ENCODE results near the gene PIP4K2A. TPM values are rescaled to one million over a fixed set of nuclear protein-coding genes. Genes with fewer than 3 reads are reported as not detected.
A peak's percentile ranks its signal among the peaks of the same experiment; 100 is the strongest.

PIP4K2A gene
- total RNA-seq, 1 donor from 2014 or later, result 37.6 TPM

- TF ChIP-seq CTCF (IDR thresholded peaks at IDR 0.05; ENCODE audit: unreplicated experiment), result no peak
- DNase-seq (ENCODE audit: low spot score in 2 of 2, unreplicated experiment in 2 of 2), result no peak
- peak overlapping the region; percentile 93 for H3K27ac Mint-ChIP-seq
- H3K36me3 Mint-ChIP-seq, result no peaks in the 10 kb centered on the region
- H3K4me1 Mint-ChIP-seq, result peaks cover 86% of the 10 kb centered on the region
- H3K9me3 Mint-ChIP-seq, result no peaks in the 10 kb centered on the region
- no peak overlapping the region for H3K4me3 Mint-ChIP-seq
- H3K27me3 Mint-ChIP-seq (ENCODE audit: low read depth), result no peaks in the 10 kb centered on the region
These were observed 57.4 kb downstream of the PIP4K2A start for GRCh38 chr10:22657024-22657423.

DNA sequence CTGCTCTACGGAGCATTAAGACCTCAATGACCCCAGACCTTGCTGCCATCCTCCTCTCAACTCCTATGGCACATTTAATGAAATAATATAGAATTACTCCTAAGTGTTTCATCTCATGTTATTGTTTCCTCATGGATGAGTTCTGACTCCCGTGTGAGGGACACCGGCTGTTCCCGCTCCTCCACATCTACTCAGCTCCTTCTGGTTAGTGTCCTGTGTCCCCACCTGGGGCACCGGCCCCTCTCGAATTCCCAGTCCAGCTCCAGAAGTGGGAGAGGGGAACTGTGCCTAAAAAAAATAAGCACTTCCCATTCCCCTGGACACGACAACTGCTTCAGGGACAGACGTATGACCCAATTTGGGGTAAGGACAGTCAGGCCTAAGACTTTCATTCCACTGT is 58.3 kb downstream of the PIP4K2A start:
- Mint-ChIP-seq H3K27me3 (ENCODE audit: low read depth) (no peaks in the 10 kb centered on the region), H3K4me1 (peaks cover 88% of the 10 kb centered on the region), H3K36me3 (no peaks in the 10 kb centered on the region), H3K9me3 (no peaks in the 10 kb centered on the region), H3K4me3 (no peak overlapping the region), H3K27ac (peak overlapping the region; percentile 93)
- DNase-seq (ENCODE audit: low spot score in 2 of 2, unreplicated experiment in 2 of 2), result no peak
- TF ChIP-seq CTCF (IDR thresholded peaks at IDR 0.05; ENCODE audit: unreplicated experiment), result no peak

GRCh38 chr10:22655312-22655981 is 58.9 kb downstream of the PIP4K2A start:
- Mint-ChIP-seq H3K27me3 (ENCODE audit: low read depth) (no peaks in the 10 kb centered on the region), H3K27ac (peak overlapping the region; percentile 93), H3K4me1 (peaks cover 87% of the 10 kb centered on the region), H3K4me3 (peak overlapping the region; percentile 2), H3K9me3 (no peaks in the 10 kb centered on the region), H3K36me3 (no peaks in the 10 kb centered on the region)
- DNase-seq (ENCODE audit: low spot score in 2 of 2, unreplicated experiment in 2 of 2), result no peak
- TF ChIP-seq CTCF (IDR thresholded peaks at IDR 0.05; ENCODE audit: unreplicated experiment), result no peak

GRCh38 chr10:22652988-22653481 is 61.3 kb downstream of the PIP4K2A start:
- H3K9me3 Mint-ChIP-seq, result no peaks in the 10 kb centered on the region
- H3K4me3 Mint-ChIP-seq, result no peak overlapping the region
- H3K4me1 Mint-ChIP-seq, result peaks cover 86% of the 10 kb centered on the region
- no peak for DNase-seq (ENCODE audit: low spot score in 2 of 2, unreplicated experiment in 2 of 2)
- no peak overlapping the region for H3K27ac Mint-ChIP-seq
- TF ChIP-seq CTCF (IDR thresholded peaks at IDR 0.05; ENCODE audit: unreplicated experiment), result no peak
- H3K27me3 Mint-ChIP-seq (ENCODE audit: low read depth), result no peaks in the 10 kb centered on the region
- no peaks in the 10 kb centered on the region for H3K36me3 Mint-ChIP-seq

- no peak for DNase-seq (ENCODE audit: low spot score in 2 of 2, unreplicated experiment in 2 of 2)
- Mint-ChIP-seq H3K36me3 (no peaks in the 10 kb centered on the region), H3K4me1 (peaks cover 86% of the 10 kb centered on the region), H3K4me3 (no peak overlapping the region), H3K9me3 (no peaks in the 10 kb centered on the region), H3K27me3 (ENCODE audit: low read depth) (no peaks in the 10 kb centered on the region), H3K27ac (peak overlapping the region; percentile 84)
- no peak for TF ChIP-seq CTCF (IDR thresholded peaks at IDR 0.05; ENCODE audit: unreplicated experiment)
These were observed 63.0 kb downstream of the PIP4K2A start for GRCh38 chr10:22651276-22651980.
